Ectodermal cell (in vitro differentiated cells): ENCODE measurements around the gene MMP13.
"Not testable (repeated sequence)": the region's sequence is repeated elsewhere in the genome, so short reads cannot be mapped to it uniquely, and the experiment has no call there.

ENCODE experiments used
- H3K27ac ChIP-seq: 2 replicates; pipeline ENCODE4 v1.7.0; 2013; ENCODE audit warnings: mild to moderate bottlenecking, low read depth, low read length; ENCODE audit not compliant: insufficient read depth, poor library complexity, severe bottlenecking
- H3K27me3 ChIP-seq: 2 replicates; pipeline ENCODE4 v1.7.0; 2013; ENCODE audit warnings: mild to moderate bottlenecking, low read length; ENCODE audit not compliant: insufficient read depth, control insufficient read depth, poor library complexity, severe bottlenecking
- H3K36me3 ChIP-seq: one replicate; pipeline ENCODE4 v1.7.0; 2013; ENCODE audit warnings: low read length; ENCODE audit not compliant: control insufficient read depth, insufficient read depth
- H3K4me1 ChIP-seq: one replicate; pipeline ENCODE4 v1.7.0; 2013; ENCODE audit warnings: low read length; ENCODE audit not compliant: control insufficient read depth, insufficient read depth
- H3K4me3 ChIP-seq: 2 replicates; pipeline ENCODE4 v1.7.0; 2013; ENCODE audit warnings: low read depth, low read length, control low read depth; ENCODE audit not compliant: insufficient read depth
- H3K9me3 ChIP-seq: 2 replicates; pipeline ENCODE4 v1.7.0; 2013; ENCODE audit warnings: mild to moderate bottlenecking, low read length, moderate library complexity; ENCODE audit not compliant: control insufficient read depth
- WGBS, 2 experiments: methylation state at CpG; one replicate each; pipeline ENCODE4 v1.1.7; 2013; ENCODE audit warnings: missing lambda C conversion rate in 2 of 2; 5-methylcytosine and 5-hydroxymethylcytosine counted together

Gene MMP13

GRCh38 chr11:102974552-102975280 is 19.2 kb upstream of the MMP13 start:
- no peak overlapping the region for H3K27ac ChIP-seq
- no peaks in the 10 kb centered on the region for H3K4me1 ChIP-seq
- no peak overlapping the region for H3K4me3 ChIP-seq
- no peaks in the 10 kb centered on the region for H3K36me3 ChIP-seq
- no peaks in the 10 kb centered on the region for H3K9me3 ChIP-seq
- no peaks in the 10 kb centered on the region for H3K27me3 ChIP-seq
- WGBS, 2 experiments: 92 to 96% methylated on average over 1 to 3 of the region's 5 CpGs

GRCh38 chr11:102973698-102974097 is 18.2 kb upstream of the MMP13 start:
- H3K36me3 ChIP-seq, H3K9me3 ChIP-seq: not testable (repeated sequence)
- WGBS, 2 experiments: 91 to 93% methylated on average over 2 of the region's 2 CpGs

GRCh38 chr11:102972853-102973252 is 17.3 kb upstream of the MMP13 start:
- H3K36me3 ChIP-seq: no peaks in the 10 kb centered on the region
- WGBS, 2 experiments: 95 to 100% methylated on average over 1 of the region's 1 CpG
- no peaks in the 10 kb centered on the region for H3K27me3 ChIP-seq
- H3K9me3 ChIP-seq: no peaks in the 10 kb centered on the region
- no peaks in the 10 kb centered on the region for H3K4me1 ChIP-seq
- H3K27ac ChIP-seq: no peak overlapping the region
- no peak overlapping the region for H3K4me3 ChIP-seq

More at GRCh38 chr11:102973698-102974097, 18.2 kb upstream of the MMP13 start:
- not testable (repeated sequence) for H3K27ac ChIP-seq, H3K4me1 ChIP-seq, H3K4me3 ChIP-seq, H3K27me3 ChIP-seq

- Histone ChIP-seq H3K27ac (no peak overlapping the region), H3K36me3 (no peaks in the 10 kb centered on the region), H3K9me3 (no peaks in the 10 kb centered on the region), H3K4me3 (no peak overlapping the region), H3K4me1 (no peaks in the 10 kb centered on the region), H3K27me3 (no peaks in the 10 kb centered on the region)
Observed at GRCh38 chr11:102971766-102972165, 16.2 kb upstream of the MMP13 start.

GRCh38 chr11:102967497-102967896 is 12.0 kb upstream of the MMP13 start:
- H3K36me3 ChIP-seq: no peaks in the 10 kb centered on the region
- H3K4me1 ChIP-seq: no peaks in the 10 kb centered on the region
- no peaks in the 10 kb centered on the region for H3K9me3 ChIP-seq
- WGBS, 2 experiments: 100% methylated on average over 1 of the region's 1 CpG; no CpG with 5 or more reads in 1 of the 2 experiments
- no peaks in the 10 kb centered on the region for H3K27me3 ChIP-seq
- no peak overlapping the region for H3K4me3 ChIP-seq
- H3K27ac ChIP-seq: no peak overlapping the region

GRCh38 chr11:102966011-102966410 is 10.5 kb upstream of the MMP13 start:
- H3K36me3 ChIP-seq: no peaks in the 10 kb centered on the region
- H3K9me3 ChIP-seq: no peaks in the 10 kb centered on the region
- no peaks in the 10 kb centered on the region for H3K27me3 ChIP-seq
- no peaks in the 10 kb centered on the region for H3K4me1 ChIP-seq
- no peak overlapping the region for H3K4me3 ChIP-seq
- no peak overlapping the region for H3K27ac ChIP-seq

GRCh38 chr11:102964867-102965266 is 9.3 kb upstream of the MMP13 start:
- no peak overlapping the region for H3K4me3 ChIP-seq
- no peaks in the 10 kb centered on the region for H3K27me3 ChIP-seq
- H3K9me3 ChIP-seq: no peaks in the 10 kb centered on the region
- WGBS, 2 experiments: 85 to 93% methylated on average over 12 to 14 of the region's 14 CpGs
- H3K4me1 ChIP-seq: no peaks in the 10 kb centered on the region
- no peak overlapping the region for H3K27ac ChIP-seq
- no peaks in the 10 kb centered on the region for H3K36me3 ChIP-seq

GRCh38 chr11:102957953-102958352 is 2.4 kb upstream of the MMP13 start:
- Histone ChIP-seq H3K9me3 (no peaks in the 10 kb centered on the region), H3K4me1 (no peaks in the 10 kb centered on the region), H3K27me3 (no peaks in the 10 kb centered on the region), H3K4me3 (no peak overlapping the region), H3K27ac (no peak overlapping the region), H3K36me3 (no peaks in the 10 kb centered on the region)
- WGBS, 2 experiments: 86 to 89% methylated on average over 1 to 2 of the region's 2 CpGs

- no peaks in the 10 kb centered on the region for H3K4me1 ChIP-seq
- no peaks in the 10 kb centered on the region for H3K36me3 ChIP-seq
- no peaks in the 10 kb centered on the region for H3K27me3 ChIP-seq
- no peak overlapping the region for H3K4me3 ChIP-seq
- H3K27ac ChIP-seq: no peak overlapping the region
- no peaks in the 10 kb centered on the region for H3K9me3 ChIP-seq
- WGBS, 2 experiments: 94% methylated on average over 2 of the region's 2 CpGs; no CpG with 5 or more reads in 1 of the 2 experiments
Observed at GRCh38 chr11:102950622-102951081, 4.9 kb downstream of the MMP13 start.

GRCh38 chr11:102946237-102946636 is 9.3 kb downstream of the MMP13 start:
- no peaks in the 10 kb centered on the region for H3K36me3 ChIP-seq
- no peak overlapping the region for H3K27ac ChIP-seq
- H3K9me3 ChIP-seq: no peaks in the 10 kb centered on the region
- H3K27me3 ChIP-seq: no peaks in the 10 kb centered on the region
- H3K4me3 ChIP-seq: no peak overlapping the region
- H3K4me1 ChIP-seq: no peaks in the 10 kb centered on the region
- WGBS, 2 experiments: 93% methylated on average over 3 of the region's 3 CpGs
